GM21576 (cell line): ENCODE results near the gene SHANK3.

Source experiments
- ATAC-seq: cut with Tn5 transposase; IDR thresholded peaks from one replicate; pipeline ENCODE4 v1.9.1; 2021; ENCODE audit warnings: mild to moderate bottlenecking, moderate library complexity; ENCODE audit not compliant: unreplicated experiment

Gene SHANK3

DNA sequence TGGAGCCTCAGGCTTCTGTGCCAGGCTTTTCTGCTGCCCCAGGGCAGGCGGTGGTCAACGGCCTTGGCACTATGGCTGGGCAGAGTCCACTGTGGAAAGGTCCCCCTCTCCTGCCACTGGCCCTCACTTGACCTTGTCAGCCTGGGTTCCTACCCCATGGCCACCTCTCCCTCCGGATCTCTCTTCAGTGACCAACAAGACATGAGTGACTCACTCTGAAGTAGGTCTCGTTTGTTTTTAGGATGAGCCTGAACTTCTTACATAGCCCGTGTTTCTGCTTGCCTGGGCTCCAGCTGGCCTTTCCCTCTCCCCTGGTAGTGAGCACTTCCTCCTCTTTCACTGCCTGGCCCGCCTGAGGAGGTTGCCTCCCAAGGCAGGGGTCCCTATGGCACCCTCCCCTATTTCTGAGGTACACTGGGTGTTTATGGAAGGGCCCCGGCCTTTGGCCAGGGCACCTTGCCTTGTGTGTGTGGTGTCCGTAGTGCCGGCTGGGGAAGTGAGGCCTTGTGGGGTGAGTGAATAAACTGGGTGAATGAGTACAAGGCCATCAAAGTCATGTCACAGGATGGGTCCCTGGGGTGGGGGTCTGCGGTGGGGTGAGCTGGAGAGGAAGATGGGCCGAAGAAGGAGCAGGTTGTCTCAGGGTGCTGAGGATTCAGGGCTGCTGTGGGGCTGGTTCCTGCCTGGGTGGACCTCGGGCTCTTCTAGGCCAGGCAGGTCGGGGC is 5.0 kb downstream of the SHANK3 start:
- no peak for ATAC-seq

DNA sequence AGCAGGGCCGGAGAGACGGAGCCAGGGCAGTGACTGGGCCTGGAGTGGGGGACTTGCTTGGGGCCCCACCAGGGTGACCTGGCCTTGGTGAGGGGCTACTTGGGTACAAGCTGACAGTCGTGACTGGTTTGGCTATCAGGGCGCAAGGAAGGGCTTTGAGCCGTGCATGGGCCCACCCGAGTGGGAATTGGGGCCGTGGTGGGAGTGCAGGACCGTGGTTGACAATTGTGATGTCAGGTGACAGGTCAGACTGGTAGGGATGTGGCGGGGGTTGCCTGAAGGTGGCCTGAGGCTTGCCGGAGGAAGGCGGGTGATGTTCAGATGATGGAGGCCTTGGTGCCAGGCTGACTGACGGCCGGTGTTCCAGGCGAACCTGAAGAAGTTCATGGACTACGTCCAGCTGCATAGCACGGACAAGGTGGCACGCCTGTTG is 5.6 kb downstream of the SHANK3 start:
- no peak for ATAC-seq

DNA sequence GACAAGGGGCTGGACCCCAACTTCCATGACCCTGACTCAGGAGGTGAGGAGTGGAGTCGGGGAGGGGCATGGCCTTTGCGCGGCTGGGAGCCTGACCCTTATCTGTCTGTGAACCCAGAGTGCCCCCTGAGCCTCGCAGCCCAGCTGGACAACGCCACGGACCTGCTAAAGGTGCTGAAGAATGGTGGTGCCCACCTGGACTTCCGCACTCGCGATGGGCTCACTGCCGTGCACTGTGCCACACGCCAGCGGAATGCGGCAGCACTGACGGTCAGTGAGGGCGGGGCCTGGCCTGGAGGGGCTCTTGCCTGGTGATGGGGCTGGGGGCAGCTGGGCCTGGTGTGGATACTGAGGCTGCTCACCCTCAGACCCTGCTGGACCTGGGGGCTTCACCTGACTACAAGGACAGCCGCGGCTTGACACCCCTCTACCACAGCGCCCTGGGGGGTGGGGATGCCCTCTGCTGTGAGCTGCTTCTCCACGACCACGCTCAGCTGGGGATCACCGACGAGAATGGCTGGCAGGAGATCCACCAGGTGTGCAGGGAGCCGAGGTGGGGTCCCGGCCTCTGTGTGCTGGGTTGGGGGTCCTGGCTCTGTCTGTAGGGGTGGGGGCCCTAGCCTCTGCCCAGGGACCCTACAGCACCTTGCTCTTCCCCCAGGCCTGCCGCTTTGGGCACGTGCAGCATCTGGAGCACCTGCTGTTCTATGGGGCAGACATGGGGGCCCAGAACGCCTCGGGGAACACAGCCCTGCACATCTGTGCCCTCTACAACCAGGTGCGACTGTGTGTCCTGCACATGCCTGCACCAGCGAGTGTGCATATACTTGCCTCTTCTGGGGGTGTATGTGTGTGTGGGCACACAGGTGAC is 6.3 kb downstream of the SHANK3 start:
- ATAC-seq = no peak

DNA sequence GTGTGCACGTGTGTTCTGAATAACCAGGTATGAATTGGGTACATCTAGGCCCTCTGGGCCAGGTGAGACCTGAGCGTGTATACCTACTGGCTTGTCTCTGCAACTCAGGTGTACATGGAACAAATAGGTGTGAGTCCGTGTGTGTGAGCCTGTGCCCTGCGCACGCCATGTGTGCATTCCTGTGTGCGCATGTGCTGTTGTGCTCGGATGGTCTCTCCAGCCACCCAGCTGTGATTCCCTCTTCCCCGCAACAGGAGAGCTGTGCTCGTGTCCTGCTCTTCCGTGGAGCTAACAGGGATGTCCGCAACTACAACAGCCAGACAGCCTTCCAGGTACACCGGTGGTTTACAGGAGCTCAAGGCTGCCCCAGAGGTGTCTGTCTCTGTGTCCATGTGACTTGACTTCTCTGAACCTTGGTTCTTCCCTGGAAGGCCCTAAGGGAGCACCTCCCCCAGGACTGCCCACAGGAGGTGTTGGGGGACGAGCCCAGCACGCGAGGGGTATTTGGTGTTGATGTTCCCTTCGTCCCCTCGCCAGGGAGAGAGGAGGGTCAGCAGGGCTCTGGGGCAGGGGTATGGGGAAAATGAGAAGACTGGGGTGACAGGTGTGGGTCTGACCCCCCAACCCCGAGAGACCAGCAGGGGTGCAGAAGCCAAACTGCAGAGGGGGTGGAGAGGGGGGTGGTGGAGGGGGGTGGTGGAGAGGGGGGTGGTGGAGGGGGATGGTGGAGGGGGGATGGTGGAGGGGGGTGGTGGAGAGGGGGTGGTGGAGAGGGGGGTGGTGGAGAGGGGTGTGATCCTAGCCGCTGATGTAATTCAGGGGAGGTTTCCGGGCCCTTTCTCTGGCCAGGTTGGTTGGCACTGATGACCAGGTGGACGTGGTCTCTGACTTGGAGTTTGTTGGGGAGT is 10.7 kb downstream of the SHANK3 start:
- ATAC-seq = no peak

DNA sequence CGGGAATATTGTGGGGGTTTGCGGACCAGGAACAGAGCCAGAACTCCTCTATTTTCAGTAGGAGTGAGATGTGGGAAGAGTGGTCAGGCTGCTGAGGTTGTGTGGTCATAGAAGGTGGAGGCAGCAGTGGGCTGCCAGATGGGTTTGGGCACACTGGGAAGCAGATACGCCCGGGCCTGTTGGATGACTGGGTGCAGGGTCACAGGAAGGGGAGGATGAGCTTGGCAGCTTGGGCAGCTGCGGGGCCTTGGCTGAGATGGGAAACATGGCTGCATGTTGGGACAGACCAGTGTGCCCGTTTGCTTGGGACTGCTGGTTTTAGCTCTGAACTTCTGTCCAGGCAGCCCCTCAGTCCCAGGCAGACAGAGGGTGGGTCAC is 11.4 kb downstream of the SHANK3 start:
- no peak for ATAC-seq

DNA sequence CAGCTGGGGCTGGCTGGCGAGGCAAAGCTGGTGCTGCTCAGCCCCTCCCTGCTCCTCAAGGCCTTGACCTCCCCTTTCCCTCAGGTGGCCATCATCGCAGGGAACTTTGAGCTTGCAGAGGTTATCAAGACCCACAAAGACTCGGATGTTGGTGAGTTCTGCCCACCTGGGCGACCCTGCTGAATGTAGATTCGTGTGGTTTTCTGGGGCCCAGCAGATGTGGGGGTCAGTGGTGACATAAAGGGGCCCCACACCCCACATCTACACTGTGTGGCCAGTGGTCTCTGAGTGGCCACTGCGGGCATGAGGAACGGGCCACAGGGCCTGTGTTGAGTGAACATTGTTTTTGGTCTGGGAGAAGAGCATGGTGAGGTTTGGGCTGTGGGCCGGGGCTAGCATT is 11.9 kb downstream of the SHANK3 start:
- ATAC-seq = no peak

DNA sequence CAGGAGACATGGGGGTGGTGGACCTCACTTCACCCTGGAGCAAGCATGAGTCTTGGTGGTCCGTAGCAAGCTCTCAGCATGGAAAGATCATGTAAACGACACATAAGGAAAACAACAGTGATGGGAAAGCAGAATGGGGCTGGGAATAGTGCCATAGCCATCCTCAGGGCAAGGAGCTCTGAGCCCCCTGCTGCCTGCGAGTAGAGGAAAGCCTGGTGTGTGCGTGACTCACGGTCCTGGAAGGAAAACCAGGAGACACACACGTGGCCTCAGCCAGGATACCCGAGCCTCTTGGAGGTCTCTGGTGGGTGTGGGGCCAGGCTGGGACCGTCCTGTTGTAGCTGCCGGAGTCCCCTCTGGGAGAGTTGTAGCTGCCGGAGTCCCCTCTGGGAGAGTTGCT is 12.4 kb downstream of the SHANK3 start:
- ATAC-seq = no peak

DNA sequence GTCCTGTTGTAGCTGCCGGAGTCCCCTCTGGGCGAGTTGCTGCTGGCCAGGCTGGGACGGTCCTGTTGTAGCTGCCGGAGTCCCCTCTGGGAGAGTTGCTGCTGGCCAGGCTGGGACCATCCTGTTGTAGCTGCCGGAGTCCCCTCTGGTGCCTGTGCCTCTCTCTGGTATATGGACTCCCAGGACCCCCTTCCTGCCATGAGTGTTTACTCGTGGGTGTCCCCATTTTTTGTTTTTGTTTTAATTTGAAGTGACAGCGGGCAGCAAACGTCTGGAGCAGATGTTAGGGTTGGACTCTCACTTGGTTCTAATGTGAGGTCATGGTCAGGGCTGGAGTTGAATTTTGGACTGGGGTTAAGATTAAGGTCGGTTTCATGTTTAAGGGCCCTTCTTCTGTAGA is 14.2 kb downstream of the SHANK3 start:
- no peak for ATAC-seq

DNA sequence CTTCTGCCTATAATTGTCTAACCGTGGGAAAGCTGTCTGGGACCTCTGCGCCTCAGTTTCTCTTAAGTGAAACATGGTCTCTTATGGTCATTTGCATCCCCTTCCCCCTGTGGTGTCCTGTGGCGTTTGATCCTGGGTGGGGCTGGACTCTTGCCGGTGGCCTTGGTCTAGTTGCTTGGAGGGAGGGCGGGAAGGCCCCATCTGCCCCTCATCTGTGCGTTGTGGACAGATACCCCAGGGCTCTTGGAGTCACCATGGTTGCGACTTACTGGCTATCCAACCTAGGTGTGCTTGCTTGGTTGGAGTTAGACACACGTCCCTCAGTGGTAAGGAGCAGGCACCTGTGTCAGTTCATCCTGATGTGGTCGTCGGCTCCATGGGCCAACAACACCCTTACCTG is 15.2 kb downstream of the SHANK3 start:
- ATAC-seq = no peak

DNA sequence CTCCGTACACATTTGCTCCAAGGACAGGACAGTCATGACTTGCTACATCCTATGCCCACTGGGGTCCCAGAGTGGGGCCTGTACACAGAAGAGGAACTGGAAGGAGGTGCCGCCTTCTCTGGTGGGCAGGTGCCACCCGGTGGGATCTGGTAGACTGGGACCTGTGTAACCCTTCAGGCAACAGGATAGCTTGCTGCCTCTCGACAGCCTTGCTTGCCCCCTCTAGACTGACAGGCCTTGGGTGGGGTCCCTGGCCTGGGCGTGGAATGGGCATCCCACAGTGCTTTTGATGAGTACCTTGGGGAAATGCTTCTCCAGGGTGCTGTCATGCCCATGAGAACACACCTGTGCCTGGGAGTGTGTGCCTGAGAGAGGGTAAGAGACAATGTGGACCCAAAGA is 15.8 kb downstream of the SHANK3 start:
- ATAC-seq = no peak

DNA sequence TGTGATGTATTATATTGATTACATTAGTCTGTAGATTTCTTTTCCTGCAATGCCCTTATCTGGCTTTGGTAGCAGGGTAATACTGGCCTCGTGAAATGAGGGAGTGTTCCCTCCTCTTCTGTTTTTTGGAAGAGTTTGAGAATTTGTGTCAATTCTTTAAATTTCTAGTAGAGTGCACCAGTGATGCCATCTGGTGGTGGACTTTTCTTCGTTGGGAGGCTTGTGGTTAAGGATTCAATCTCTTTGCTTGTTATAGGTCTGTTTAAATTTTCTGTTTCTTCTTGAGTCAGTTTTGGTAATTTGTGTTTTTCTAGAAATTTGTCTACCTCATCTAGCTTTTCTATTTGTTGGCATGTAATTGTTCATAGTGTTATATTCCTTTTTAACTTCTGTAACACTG is 18.9 kb downstream of the SHANK3 start:
- ATAC-seq = no peak

DNA sequence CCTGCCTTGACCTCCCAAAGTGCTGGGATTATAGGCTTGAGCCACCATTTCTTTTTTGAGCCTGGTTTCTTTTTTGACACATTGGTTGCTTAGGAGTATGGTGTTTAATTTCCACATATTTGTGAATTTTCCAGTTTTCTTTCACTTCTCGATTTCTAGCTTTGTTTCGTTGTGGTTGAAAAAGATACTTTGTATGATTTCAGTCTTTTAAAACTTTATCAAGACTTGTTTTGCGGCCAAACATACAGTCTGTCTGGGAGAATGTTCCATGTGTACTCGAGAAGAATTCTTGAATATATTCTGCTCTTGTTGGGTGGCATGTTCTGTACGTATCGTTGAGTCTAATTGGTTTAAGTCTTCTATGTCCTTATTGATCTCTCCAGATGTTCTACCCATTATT is 20.8 kb downstream of the SHANK3 start:
- ATAC-seq = no peak

DNA sequence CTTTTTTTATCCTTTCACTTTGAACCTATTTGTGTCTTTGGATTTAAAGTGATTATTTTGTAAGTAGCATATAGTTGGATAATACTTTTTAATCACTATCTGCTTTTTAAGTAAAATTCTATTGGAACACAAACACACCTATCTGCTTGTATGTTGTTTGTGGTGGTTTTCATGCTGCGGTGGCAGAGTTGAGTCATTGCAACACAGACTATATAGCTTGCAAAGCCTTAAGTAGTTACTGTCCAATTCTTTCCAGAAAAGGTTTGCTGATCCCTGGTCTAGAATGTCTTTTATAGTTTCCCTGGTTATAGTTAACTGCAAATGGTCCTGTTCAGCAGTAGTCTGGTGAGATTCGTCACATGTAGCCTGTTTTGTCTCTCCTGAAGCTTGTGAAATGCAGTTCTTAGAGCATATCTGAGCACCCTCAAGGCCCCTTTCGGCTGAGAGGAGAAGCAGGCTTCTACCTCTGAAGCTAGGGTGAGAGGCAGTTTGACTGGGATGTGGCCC is 21.5 kb downstream of the SHANK3 start:
- ATAC-seq = no peak

DNA sequence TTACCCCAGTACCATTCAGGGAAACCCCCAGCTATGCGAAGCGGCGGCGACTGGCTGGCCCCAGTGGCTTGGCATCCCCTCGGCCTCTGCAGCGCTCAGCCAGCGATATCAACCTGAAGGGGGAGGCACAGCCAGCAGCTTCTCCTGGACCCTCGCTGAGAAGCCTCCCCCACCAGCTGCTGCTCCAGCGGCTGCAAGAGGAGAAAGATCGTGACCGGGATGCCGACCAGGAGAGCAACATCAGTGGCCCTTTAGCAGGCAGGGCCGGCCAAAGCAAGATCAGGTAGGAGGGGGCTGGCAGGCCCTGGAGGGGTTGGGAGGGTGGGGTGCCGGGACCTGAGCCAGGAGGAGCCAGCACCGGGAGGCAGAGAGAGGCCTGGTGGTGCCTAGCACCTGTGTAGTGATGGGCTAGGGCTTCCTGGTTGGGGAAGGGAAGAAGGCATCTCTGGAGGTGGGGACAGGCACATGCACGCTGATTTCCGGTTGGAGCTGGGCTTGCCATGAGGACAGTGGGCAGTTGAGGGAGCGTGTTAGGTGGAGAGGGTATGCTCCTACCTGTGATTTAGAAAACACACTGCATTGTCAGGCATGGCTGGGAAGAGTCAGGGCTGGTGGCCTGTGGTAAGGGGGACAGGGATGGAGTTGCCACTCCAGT is 22.3 kb downstream of the SHANK3 start:
- ATAC-seq = no peak

DNA sequence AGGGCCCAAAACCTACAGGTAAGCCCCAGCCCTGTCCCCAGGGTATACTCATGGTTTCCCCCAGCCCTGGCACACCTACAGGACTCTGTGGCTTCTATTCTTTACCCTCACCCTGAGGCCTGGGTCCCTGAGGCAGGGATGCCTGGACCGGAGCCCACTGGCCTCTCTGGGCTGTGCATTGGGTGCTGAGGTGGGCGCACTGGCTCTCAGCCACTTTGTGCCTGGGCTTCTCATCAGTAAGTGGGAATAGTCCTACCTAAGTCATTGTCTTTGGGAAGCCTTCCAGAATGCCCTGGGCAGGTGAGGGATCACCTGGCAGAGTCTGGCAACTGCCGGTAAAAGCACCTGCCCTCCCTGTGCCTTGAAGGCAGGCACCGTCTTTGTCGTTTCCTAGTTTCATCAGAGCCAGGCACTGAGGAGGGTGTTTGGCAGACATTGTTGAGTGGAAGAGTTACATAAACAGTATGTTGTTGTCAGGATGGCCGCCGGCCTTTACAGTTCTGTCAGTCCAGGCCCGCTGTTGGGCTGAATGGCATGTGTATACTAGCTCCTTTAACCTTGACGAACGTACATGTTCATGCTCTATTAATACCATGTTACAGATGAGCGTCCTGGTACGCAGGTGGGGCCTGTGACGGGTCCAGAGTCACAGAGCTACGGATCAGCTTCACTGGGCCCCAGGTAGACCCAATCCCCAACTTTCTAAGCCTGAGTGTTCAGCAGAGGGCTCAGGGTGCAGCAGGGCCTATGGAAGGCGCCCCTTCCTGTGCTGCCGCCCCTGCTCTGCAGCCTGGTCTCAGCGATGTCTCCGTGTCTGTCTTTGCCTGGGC is 23.0 kb downstream of the SHANK3 start:
- ATAC-seq = no peak

DNA sequence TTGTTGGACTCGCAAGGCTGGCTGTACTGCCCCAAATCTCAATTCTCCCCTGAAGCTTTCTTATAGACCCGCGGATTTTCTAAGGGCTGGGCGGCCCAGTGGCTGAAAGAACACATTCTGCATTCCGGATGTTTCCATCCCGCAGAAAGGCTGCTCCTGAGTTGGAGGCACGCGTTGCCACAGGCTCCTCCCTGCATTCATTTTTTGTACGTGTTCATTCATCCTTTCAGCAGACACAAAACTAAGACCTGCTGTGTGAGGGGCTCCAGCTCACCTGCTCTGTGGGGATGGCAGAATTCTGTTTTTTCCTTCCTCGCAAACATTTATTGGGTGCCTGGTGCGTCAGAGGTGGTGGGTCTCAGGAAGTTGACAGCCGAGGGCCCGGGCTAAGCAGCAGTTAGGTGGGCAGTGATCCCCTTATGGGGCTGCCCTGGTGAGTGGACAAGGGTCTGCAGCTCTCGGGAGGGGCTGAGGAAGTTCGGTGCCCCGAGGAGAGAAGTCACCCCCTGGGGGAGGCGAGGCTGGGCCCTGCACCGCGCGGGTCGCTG is 23.7 kb downstream of the SHANK3 start:
- ATAC-seq = no peak

DNA sequence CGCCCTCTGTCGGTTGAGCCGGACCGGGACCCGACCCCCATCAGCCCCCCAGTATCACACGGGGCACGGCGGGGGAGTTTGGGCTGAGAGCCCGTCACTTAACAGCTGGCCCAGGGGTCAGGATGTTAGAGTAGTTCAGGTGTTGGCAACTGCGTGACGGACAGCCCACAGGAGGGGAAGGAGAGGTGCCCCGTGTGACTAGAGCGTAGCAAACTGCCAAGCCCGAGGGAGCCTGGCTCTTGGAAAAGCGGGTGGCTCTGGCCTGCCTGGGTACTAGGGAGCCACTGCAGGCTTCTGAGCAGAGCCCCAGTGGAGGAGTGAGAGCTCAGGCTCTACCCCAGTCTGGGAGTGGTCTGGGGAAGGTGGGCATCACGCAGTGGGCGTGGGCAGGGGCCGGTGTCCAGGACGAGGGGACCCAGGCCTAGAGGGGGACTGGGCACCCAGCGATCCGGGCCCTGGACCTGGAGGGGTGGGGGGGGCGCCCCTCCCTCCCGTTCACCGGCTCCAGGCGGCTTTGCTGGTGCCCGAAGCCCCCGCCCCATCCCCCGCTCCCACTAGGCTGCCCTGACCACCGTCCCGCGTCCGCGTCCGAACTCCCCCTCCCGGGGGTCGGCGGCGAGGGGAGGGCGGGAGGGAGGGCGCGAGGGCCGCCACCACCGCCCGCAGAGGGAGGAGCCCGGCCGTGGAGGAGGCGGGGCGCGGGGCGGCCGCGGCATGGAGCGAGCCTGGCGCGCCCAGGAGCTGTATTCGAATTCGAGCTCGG is 24.4 kb downstream of the SHANK3 start:
- no peak for ATAC-seq

DNA sequence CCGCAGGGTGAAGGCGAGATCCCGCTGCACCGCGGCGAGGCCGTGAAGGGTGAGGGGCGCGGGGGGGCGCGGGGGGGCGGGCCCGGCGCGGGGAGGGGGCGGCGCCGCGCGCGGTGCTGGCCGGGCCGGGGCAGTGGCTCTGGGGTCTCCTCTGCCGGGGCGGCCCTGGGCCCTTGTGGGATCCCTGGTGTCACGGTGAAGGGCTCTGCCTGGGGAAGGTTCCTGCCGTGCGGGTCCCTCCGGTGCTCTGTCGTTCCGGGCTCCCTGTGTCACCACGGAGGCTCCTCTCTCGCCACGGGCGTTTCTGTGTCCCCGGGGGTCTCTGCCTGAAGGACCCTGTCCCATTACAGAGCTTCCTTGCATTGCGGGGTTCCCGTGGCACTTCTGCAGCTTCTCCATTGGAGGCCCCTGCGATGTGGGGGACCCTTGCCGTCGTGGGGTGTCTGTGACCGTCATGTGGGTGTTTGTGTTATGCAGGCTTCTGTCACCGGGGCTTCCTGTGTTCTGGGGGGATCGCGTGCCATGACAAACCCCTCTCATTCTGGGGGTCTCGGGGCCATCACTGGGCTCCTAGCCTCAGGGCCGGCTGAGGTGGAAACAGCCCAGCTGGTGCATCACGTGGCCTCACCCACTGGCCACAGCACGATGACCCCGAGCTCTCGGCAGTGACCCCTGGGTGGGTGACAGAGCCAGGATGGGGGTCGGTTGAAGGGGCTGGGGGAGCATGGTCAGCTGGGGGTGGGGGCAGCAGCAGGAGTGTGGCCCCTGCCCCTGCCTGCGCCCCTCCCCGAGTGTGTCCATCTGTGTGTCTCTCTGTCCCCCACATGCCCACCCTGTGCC is 25.3 kb downstream of the SHANK3 start:
- ATAC-seq = no peak
